Iris pigment epithelial cell (primary cell): ENCODE measurements around the gene EDEM3.
A peak's percentile ranks its signal among the peaks of the same experiment; 100 is the strongest.
"Not testable (repeated sequence)": the region's sequence is repeated elsewhere in the genome, so short reads cannot be mapped to it uniquely, and the experiment has no call there.

ENCODE experiments used
- DNase-seq: peaks from one replicate; pipeline ENCODE4 v3.0.0-alpha.2; 2011; ENCODE audit warnings: low read depth

The EDEM3 gene

GRCh38 chr1:184754476-184755225, at the start of gene EDEM3:
Gene EDEM3, minus strand, starts transcription at chr1:184754858. Its CDS starts 212 bp downstream, at chr1:184754646.
- peak; percentile 100 for DNase-seq

DNA sequence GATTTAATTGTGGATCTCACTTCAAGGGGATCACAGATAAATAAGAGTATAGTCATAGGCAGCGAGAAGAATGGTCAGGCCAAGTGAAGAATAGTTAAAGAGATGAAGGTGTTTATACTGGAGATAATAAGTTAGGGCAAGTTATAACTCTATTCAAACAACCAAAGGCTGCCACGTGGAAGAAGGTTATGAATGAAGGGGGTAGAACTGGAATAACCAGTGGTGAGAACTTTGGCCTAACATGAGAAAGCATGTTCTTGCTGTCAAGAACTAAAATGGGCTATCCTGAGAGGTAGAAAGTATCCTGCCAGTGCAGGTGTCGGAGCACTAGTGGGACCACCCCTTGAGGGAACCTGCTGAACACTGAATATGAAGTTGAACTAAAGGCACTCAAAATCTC, 49.6 kb upstream of the EDEM3 start:
- DNase-seq = no peak

DNA sequence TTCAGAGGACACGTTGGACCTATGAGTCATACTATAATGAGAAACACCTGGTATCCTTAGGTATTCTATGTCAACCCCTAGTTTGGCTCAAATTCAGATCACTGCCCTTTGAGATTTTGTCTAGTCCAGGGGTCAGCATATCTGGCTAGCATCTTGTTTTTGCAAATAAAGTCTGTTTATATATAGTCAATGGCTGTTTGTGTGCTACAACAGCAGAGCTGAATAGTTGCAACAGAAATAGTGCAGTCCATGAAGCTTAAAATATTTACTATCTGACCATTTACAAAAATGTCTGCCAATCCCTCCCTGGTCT, 48.5 kb upstream of the EDEM3 start:
- DNase-seq = peak; percentile 17

GRCh38 chr1:184802354-184803179, 47.9 kb upstream of the EDEM3 start:
- DNase-seq = no peak

GRCh38 chr1:184801503-184801902, 46.8 kb upstream of the EDEM3 start:
- DNase-seq = peak; percentile 75

- no peak for DNase-seq
These were observed 46.2 kb upstream of the EDEM3 start for GRCh38 chr1:184800876-184801275.

DNA sequence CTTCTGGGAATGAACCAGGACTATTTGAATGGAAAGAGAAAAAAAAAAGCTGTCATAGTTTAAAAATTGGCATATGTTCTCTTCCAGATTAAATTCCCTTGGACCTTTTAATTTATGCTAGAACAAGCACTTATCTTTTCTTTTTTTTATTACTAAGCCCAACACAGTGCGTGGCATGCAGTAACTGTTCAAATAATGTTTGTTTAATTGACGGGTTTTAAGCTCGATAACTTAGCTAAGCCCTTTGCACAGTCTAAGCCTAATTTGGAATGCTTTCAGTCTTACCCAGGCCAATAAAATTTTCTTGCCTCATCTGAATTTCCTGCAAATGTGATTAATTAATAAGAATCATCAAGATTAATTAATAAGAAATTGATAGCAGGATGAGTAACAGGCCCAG, 39.3 kb upstream of the EDEM3 start:
- DNase-seq = no peak

DNA sequence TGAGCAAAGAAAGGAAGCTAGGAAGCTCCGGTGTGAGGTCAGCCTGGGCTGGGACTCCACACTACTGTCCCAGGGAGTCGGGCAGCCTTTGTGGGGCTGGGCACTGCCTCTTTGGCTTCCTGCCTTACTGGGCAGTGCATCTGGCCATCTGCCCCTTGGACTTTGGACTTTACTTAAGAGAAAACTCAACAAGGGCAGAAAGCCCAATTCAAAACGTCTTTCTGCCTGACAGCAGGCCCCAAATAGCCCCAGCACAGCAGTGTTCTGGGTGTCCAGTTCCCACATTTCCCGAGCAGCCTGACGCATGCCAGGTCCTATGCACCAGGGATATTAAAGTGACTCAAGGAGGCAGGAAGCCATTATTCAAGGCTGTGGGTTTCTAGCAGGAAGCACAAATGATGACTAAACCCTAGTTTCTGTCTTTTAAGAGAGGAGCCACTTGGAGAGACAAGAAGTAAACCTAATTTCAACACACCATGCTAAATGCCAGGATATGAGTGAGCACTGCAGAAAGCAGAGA, 37.9 kb upstream of the EDEM3 start:
- peak; percentile 98 for DNase-seq

- DNase-seq = peak; percentile 68
These were observed 36.9 kb upstream of the EDEM3 start for GRCh38 chr1:184791550-184791900.

DNA sequence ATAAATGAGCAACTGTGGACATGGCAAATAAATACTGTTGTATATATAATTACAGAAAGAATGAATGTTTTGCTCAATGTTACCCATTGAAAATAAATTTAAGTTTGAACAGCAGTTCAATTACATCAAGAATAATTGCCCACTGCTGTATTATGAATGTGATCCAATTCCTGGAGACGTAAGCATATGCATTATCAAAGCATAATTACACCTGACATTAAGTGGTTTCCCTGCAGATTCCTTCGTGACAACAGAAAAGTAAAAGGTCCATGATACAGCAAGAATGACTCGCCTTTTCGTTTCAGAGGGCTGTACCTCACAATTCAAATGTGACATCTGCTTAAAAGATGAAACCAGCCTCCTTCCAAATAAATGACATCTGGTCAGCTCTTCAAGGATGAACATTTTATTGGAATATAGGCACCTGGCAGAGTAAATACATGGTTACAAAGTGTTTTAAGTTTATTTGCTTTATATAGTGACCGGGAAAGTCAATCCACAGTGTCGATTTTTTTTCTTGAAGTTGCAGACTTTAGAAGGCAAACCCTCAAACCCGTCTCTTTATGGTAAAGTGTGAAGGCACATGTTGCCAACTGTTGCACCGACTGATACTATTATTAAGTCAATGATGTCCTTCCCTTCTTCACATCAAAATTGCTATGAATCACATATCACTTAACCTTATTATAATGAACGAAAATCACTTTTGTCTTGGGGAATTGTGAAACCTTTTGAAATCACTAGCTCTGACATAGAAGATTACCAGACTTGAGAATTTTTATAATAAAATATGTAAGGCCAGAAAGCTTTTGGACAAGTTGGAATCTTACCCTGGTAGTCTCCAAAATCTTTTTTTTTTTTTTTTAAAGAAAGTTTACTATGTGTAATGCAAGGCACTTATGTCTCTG, 36.2 kb upstream of the EDEM3 start:
- peak; percentile 8 for DNase-seq

GRCh38 chr1:184789884-184790283, 35.2 kb upstream of the EDEM3 start:
- DNase-seq = no peak

GRCh38 chr1:184788970-184789369, 34.3 kb upstream of the EDEM3 start:
- no peak for DNase-seq

DNA sequence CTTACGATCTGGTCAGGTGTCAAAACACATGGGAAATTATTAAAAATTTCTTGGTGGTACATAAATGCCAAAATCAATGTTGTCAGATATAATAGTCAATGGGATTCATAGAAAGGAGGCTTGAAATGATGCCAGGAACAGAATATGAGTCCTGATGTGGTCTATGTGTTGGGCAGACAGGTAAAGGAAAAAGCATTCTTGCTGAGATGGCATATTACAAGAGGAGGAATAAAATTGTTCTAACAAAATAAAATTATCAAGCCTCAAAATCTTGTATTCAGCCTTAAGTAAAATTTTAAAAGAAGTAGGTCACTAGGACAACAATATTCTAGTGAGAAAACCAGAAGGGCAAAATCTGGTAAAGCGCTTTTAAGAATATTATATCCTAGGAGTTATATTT, 30.9 kb upstream of the EDEM3 start:
- no peak for DNase-seq

- not testable (repeated sequence) for DNase-seq
These were observed 29.1 kb upstream of the EDEM3 start for GRCh38 chr1:184783723-184784122.

GRCh38 chr1:184781941-184782340, 27.3 kb upstream of the EDEM3 start:
- DNase-seq = no peak

- no peak for DNase-seq
These were observed 21.2 kb upstream of the EDEM3 start for GRCh38 chr1:184775885-184776284.

DNA sequence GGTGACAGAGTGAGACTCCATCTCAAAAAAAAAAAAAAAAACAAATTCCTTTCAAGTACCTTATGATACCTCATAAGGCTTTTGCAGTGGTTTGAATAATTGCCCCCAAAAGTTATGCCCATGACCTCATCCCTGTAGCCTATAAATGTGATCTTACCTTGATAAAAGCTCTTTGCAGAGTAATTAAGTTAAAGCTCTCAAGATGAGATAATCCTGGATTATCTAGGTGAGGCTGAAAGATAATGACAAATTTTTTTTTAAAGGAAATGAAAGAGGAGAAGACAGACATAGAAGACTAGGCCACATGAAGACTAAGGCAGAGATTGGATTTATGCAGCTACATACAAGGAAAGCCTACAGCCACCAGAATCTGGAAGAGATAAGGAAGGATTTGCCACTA, 20.7 kb upstream of the EDEM3 start:
- no peak for DNase-seq

DNA sequence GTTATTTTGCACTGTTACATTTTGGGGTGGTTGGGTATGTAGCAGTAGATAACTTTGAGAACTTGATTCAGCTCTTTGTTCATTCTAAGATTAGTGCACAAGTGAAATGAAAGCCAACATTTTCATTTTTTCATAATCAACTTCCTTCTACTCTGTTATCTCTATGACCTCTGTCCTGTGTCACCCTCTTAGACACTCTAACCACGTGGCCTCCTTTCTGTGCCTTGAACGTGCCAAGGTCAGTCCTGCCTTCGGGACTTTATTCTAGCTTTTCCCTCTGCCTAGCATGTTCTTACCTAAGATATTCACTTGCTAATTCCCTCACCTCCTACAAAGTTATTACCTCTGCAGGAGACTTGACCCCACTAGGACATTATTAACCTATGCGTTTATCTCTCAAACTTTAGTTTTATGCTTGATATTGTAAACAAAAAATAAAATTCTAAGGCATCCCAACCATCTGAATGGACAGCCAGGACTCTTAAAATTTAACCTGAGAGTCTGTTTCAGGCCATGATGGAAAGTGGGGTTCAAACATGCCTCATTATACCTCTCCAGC, 19.2 kb upstream of the EDEM3 start:
- no peak for DNase-seq

DNA sequence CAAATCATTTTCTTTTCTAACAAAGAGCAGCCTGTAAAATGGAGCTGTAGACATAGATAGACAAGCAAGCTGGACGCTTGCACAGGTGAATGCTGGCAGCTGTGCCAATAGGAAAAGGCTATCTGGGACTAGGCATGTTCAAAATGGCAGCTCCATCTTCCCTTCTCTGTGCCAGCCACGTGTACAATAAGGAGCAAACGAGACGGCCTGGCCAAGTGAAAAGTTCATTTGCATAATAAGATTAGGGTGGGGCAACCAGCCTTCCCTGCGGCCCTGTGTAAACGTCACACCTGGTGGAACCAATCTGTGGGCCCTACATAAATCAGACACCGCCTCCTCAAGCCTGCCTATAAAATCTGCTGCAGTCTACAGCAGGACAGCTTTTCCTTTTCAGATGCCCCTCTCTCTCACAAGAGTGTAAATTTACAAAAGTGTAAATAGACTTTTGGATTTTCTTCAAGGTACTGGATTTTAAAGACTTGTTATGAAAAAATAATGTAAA, 16.6 kb upstream of the EDEM3 start:
- no peak for DNase-seq

GRCh38 chr1:184770181-184770979, 15.7 kb upstream of the EDEM3 start:
- DNase-seq = no peak

DNA sequence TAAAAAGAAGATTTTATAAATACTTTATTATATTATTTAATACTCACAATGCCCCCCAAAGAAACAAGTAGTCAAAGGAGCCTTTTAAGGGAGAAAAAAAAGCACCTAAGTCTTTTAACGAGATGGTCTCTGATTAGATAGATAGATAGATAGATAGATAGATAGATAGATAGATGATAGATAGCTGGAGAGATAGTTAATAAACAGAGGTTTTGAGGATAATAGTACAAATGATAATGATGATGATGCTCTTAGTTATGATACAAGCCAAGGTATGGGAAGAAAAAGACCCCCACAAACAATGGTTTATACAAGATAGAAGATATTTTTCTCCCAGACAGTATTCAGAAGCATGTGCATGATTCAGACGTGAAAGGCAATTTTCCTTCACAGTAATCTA, 14.6 kb upstream of the EDEM3 start:
- DNase-seq = no peak
